Lower lobe of right lung (tissue), 2 donors: ENCODE results near the gene ARMC7. TPM values are rescaled to one million over a fixed set of nuclear protein-coding genes. Genes with fewer than 3 reads are reported as not detected.
"Not testable (repeated sequence)": the region's sequence is repeated elsewhere in the genome, so short reads cannot be mapped to it uniquely, and the experiment has no call there.

Source experiments
- ATAC-seq, 2 donors: fragments of 200-7000 bp; cut with Tn5 transposase; one replicate each; pipeline ENCODE4 v1.9.1; 2020 to 2022; ENCODE audit warnings: mild to moderate bottlenecking in 2 of 2, moderate library complexity in 2 of 2
- DNase-seq: peaks from one replicate; pipeline ENCODE4 v3.0.0-alpha.2; 2020
- H3K27ac ChIP-seq: fragments of 200-600 bp; one replicate; pipeline ENCODE4 v1.8.0; 2022
- H3K27me3 ChIP-seq: fragments of 200-600 bp; one replicate; pipeline ENCODE4 v1.8.0; 2022; ENCODE audit warnings: low read depth
- H3K36me3 ChIP-seq: fragments of 200-600 bp; one replicate; pipeline ENCODE4 v1.8.0; 2022; ENCODE audit warnings: mild to moderate bottlenecking
- H3K4me1 ChIP-seq: fragments of 200-600 bp; one replicate; pipeline ENCODE4 v1.8.0; 2022
- H3K4me3 ChIP-seq: fragments of 200-600 bp; one replicate; pipeline ENCODE4 v1.8.0; 2022; ENCODE audit warnings: mild to moderate bottlenecking
- H3K9me3 ChIP-seq: fragments of 200-600 bp; one replicate; pipeline ENCODE4 v1.8.0; 2022
- CTCF ChIP-seq: fragments of 200-600 bp; IDR thresholded peaks from one replicate; pipeline ENCODE4 v1.8.0; 2022; ENCODE audit warnings: antibody characterized with exemption, mild to moderate bottlenecking
- intact Hi-C: fragments of 100-400 bp; cut with DNase I; formaldehyde crosslinking; loops from one replicate; pipeline ENCODE4 v1.11.0; 2022
- total RNA-seq: library from RNA; stranded (reverse); fragmentation: NEBNext Ultra II Directional; extraction: Animal tissue kit (Norgen Biotek cat#: 25700); gene quantifications from one replicate; pipeline ENCODE4 v1.2.1, GENCODE V29; 2021
- donor health status: DM: no; HTN: yes; CAD: no; lungs with severe emphysema.

Gene ARMC7
- total RNA-seq, 1 donor from 2014 or later: 16.7 TPM

DNA sequence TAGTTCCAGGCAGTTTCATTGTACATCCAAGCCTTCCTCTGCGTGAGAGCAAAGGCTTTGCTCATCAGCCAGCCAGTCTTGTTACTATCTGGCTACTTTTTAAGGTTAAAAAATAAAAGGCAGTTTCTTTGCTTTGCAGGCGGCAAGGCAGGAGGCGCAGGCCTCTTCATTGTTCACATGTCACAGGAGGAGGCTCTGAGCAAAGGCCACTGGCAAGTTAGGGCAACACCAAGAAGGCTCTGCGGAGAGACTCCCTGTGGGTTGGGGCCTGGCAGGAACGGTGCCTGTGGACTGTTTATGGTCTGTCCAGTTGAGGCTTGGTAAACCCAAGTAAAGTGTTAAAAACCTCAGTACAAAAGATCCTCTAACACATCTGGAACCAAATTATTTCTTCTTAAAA lies 25.7 kb downstream of the ARMC7 start:
- Histone ChIP-seq H3K36me3 (peaks cover 18% of the 10 kb centered on the region), H3K27ac (no peak overlapping the region), H3K9me3 (no peaks in the 10 kb centered on the region), H3K4me3 (no peak overlapping the region), H3K4me1 (peaks cover 15% of the 10 kb centered on the region), H3K27me3 (no peaks in the 10 kb centered on the region)
- intact Hi-C loops: no loop called here
- no peak for TF ChIP-seq CTCF
- ATAC-seq (no peak), DNase-seq (no peak)

DNA sequence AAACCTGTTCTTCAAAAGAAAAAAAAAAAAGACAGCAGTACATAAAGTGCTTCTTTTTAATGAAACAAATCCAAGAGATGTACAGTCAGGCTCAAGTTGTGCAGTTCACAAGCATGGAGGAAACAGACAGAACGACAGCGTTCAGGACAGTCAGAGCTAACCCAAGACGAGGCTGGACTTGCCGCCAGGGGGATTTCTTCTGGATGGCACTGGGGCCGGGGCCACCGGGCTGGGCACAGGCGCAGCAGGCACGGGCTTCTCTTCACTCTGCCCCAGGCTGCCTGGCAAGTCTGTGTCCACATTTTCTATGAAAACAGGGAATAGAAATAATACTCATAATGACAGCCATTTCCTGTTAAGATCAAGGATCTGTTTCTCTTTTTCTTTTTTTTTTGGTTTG lies 26.2 kb downstream of the ARMC7 start:
- no peak overlapping the region for H3K27ac ChIP-seq
- peaks cover 22% of the 10 kb centered on the region for H3K36me3 ChIP-seq
- no peak for TF ChIP-seq CTCF
- intact Hi-C loops: no loop called here
- H3K27me3 ChIP-seq: no peaks in the 10 kb centered on the region
- no peak overlapping the region for H3K4me3 ChIP-seq
- no peak for DNase-seq
- ATAC-seq: no peak
- peaks cover 10% of the 10 kb centered on the region for H3K4me1 ChIP-seq
- no peaks in the 10 kb centered on the region for H3K9me3 ChIP-seq

GRCh38 chr17:75137762-75138161 lies 28.0 kb downstream of the ARMC7 start:
- peaks cover 30% of the 10 kb centered on the region for H3K36me3 ChIP-seq
- intact Hi-C loops, H3K9me3 ChIP-seq, ATAC-seq, H3K27ac ChIP-seq, H3K27me3 ChIP-seq, H3K4me3 ChIP-seq, H3K4me1 ChIP-seq, DNase-seq: not testable (repeated sequence)

- Histone ChIP-seq H3K4me1 (no peaks in the 10 kb centered on the region), H3K4me3 (no peak overlapping the region), H3K9me3 (no peaks in the 10 kb centered on the region), H3K27ac (no peak overlapping the region), H3K27me3 (no peaks in the 10 kb centered on the region), H3K36me3 (peaks cover 30% of the 10 kb centered on the region)
- no peak for TF ChIP-seq CTCF
- DNase-seq: no peak
- ATAC-seq: no peak
- intact Hi-C loops: no loop called here
These were observed 28.8 kb downstream of the ARMC7 start for GRCh38 chr17:75138519-75138918.

DNA sequence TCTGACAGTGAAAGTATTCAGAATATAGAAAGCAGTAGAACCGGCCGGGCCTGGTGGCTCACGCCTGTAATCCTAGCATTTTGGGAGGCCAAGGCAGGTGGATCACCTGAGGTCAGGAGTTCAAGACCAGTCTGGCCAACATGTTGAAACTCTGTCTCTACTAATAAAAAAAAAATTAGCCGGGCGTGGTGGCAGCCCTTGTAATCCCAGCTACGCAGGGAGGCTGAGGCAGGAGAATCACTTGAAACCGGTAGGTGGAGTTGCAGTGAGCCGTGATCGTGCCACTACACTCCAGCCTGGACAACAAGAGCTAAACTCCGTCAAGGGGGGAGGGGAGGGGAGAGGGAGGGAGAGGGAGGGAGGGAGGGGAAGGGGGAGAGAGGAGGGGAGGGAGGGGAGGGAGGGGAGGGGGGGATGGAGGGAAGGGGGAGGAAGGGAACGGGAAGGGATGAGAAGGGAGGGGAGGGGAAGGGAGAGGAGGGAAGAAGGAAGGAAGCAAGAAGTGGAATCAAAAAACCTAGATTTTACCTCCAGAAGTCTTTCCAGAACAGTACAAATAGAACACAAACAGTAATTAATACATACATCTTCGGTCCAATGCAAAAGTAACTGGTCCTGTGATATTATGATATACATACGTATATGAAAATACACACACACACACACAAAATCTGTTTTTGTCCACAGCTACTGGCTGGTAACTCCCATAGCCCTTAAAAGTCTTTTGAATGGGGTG lies 32.6 kb downstream of the ARMC7 start:
- Histone ChIP-seq H3K27me3 (no peaks in the 10 kb centered on the region), H3K4me3 (no peak overlapping the region), H3K36me3 (peaks cover 55% of the 10 kb centered on the region), H3K9me3 (no peaks in the 10 kb centered on the region), H3K4me1 (no peaks in the 10 kb centered on the region), H3K27ac (no peak overlapping the region)
- intact Hi-C loops: no loop called here
- ATAC-seq (no peak), DNase-seq (no peak)
- TF ChIP-seq CTCF: no peak

GRCh38 chr17:75144816-75145512 lies 35.2 kb downstream of the ARMC7 start:
- Histone ChIP-seq H3K4me3 (no peak overlapping the region), H3K27me3 (no peaks in the 10 kb centered on the region), H3K4me1 (no peaks in the 10 kb centered on the region), H3K36me3 (peaks cover 60% of the 10 kb centered on the region), H3K27ac (no peak overlapping the region), H3K9me3 (no peaks in the 10 kb centered on the region)
- intact Hi-C loops: no loop called here
- TF ChIP-seq CTCF: no peak
- peak in 1 of 2 donors; percentile 64 for ATAC-seq
- no peak for DNase-seq
